ENCODE results near the gene KCNG3. TPM values are rescaled to one million over a fixed set of nuclear protein-coding genes. Genes with fewer than 3 reads are reported as not detected.
"Not testable (repeated sequence)": the region's sequence is repeated elsewhere in the genome, so short reads cannot be mapped to it uniquely, and the experiment has no call there.

KCNG3 gene
- total RNA-seq, 1 experiment from 2014 or later, result 0.94 TPM

- Mint-ChIP-seq H3K9me3 (ENCODE audit: low read depth, unreplicated experiment) (no peaks in the 10 kb centered on the region), H3K27me3 (ENCODE audit: unreplicated experiment) (no peaks in the 10 kb centered on the region), H3K4me3 (ENCODE audit: low read depth, unreplicated experiment) (no peak overlapping the region), H3K36me3 (ENCODE audit: insufficient read depth, unreplicated experiment) (no peaks in the 10 kb centered on the region), H3K27ac (ENCODE audit: unreplicated experiment) (no peak overlapping the region), H3K4me1 (ENCODE audit: low read depth, unreplicated experiment) (no peaks in the 10 kb centered on the region)
- DNase-seq, result no peak
- intact Hi-C loops (cut with micrococcal nuclease; ENCODE audit: unreplicated experiment), result no loop called here
- CTCF ChIA-PET, result no interaction called here
- no peak for TF ChIP-seq CTCF (IDR thresholded peaks at IDR 0.05; ENCODE audit: unreplicated experiment)
- BruUV-seq (replicated peaks), result no TSS peak
These were observed 86.3 kb downstream of the KCNG3 start for GRCh38 chr2:42407476-42407875.

DNA sequence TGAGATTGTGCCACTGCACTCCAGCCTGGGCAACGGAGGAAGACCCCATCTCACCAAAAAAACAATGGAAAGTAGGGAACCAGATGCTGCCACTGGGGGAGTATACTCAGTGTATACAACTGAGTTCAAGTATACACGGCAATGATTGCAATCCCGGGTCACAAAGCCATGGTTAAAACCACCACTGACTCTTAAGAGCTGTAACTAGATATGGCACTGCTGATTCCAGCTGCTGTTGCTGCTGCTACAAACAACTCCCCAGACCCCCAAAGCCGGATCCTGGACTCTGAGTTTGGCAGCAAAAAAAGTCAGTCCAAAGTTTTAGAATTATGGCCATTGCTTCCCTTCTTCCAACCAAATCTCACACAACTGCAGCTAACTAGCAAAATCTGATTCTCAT lies 89.1 kb downstream of the KCNG3 start:
- no peaks in the 10 kb centered on the region for H3K36me3 Mint-ChIP-seq (ENCODE audit: insufficient read depth, unreplicated experiment)

DNA sequence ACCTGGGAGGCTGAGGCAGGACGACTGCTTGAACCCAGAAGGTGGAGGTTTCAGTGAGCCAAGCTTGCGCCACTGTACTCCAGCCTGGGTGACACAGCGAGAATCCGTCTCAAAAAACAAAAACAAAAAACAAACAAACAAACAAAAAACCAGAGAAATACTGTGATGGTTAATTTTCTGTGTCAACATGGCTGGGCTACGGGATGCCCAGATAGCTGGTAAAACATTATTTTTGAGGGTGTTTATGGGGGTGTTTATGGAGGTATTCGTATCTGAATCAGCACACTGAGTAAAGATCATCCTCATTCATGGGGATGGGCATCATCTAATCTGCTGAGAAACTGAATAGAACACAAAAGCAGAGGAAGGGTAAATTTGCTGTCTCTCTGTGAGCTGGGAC lies 92.0 kb downstream of the KCNG3 start:
- CTCF ChIA-PET, result no interaction called here
- intact Hi-C loops (cut with micrococcal nuclease; ENCODE audit: unreplicated experiment), result no loop called here
- no peaks in the 10 kb centered on the region for H3K27me3 Mint-ChIP-seq (ENCODE audit: unreplicated experiment)
- no peaks in the 10 kb centered on the region for H3K9me3 Mint-ChIP-seq (ENCODE audit: low read depth, unreplicated experiment)
- no peak for DNase-seq
- H3K36me3 Mint-ChIP-seq (ENCODE audit: insufficient read depth, unreplicated experiment), result no peaks in the 10 kb centered on the region
- H3K4me3 Mint-ChIP-seq (ENCODE audit: low read depth, unreplicated experiment), result no peak overlapping the region
- no peak for TF ChIP-seq CTCF (IDR thresholded peaks at IDR 0.05; ENCODE audit: unreplicated experiment)
- H3K27ac Mint-ChIP-seq (ENCODE audit: unreplicated experiment), result no peak overlapping the region
- BruUV-seq (replicated peaks), result no TSS peak
- no peaks in the 10 kb centered on the region for H3K4me1 Mint-ChIP-seq (ENCODE audit: low read depth, unreplicated experiment)

More for the DNA sequence above, 89.1 kb downstream of the KCNG3 start:
- H3K27me3 Mint-ChIP-seq (ENCODE audit: unreplicated experiment), result no peaks in the 10 kb centered on the region
- no peaks in the 10 kb centered on the region for H3K9me3 Mint-ChIP-seq (ENCODE audit: low read depth, unreplicated experiment)
- no peak for DNase-seq
- no peak overlapping the region for H3K27ac Mint-ChIP-seq (ENCODE audit: unreplicated experiment)
- H3K4me3 Mint-ChIP-seq (ENCODE audit: low read depth, unreplicated experiment), result no peak overlapping the region
- CTCF ChIA-PET, result no interaction called here
- intact Hi-C loops (cut with micrococcal nuclease; ENCODE audit: unreplicated experiment), result no loop called here
- no peak for TF ChIP-seq CTCF (IDR thresholded peaks at IDR 0.05; ENCODE audit: unreplicated experiment)
- no peaks in the 10 kb centered on the region for H3K4me1 Mint-ChIP-seq (ENCODE audit: low read depth, unreplicated experiment)
- no TSS peak for BruUV-seq (replicated peaks)

- peaks cover 15% of the 10 kb centered on the region for H3K27me3 Mint-ChIP-seq (ENCODE audit: unreplicated experiment)
- H3K36me3 Mint-ChIP-seq (ENCODE audit: insufficient read depth, unreplicated experiment); H3K27ac Mint-ChIP-seq (ENCODE audit: unreplicated experiment); BruUV-seq (replicated peaks); H3K4me3 Mint-ChIP-seq (ENCODE audit: low read depth, unreplicated experiment); intact Hi-C loops (cut with micrococcal nuclease; ENCODE audit: unreplicated experiment); DNase-seq; H3K9me3 Mint-ChIP-seq (ENCODE audit: low read depth, unreplicated experiment); H3K4me1 Mint-ChIP-seq (ENCODE audit: low read depth, unreplicated experiment); CTCF ChIA-PET: not testable (repeated sequence)
These were observed 95.7 kb downstream of the KCNG3 start for GRCh38 chr2:42398052-42398451.

- BruUV-seq (replicated peaks); CTCF ChIA-PET; H3K4me3 Mint-ChIP-seq (ENCODE audit: low read depth, unreplicated experiment); H3K27ac Mint-ChIP-seq (ENCODE audit: unreplicated experiment); H3K36me3 Mint-ChIP-seq (ENCODE audit: insufficient read depth, unreplicated experiment); H3K9me3 Mint-ChIP-seq (ENCODE audit: low read depth, unreplicated experiment); DNase-seq; intact Hi-C loops (cut with micrococcal nuclease; ENCODE audit: unreplicated experiment); H3K4me1 Mint-ChIP-seq (ENCODE audit: low read depth, unreplicated experiment): not testable (repeated sequence)
- H3K27me3 Mint-ChIP-seq (ENCODE audit: unreplicated experiment), result peaks cover 15% of the 10 kb centered on the region
These were observed 100.5 kb downstream of the KCNG3 start for GRCh38 chr2:42393320-42393719.

Measured in Calu3 (cell line).